GM21390 (cell line): ENCODE measurements around the gene UNCX.
"Not testable (repeated sequence)": the region's sequence is repeated elsewhere in the genome, so short reads cannot be mapped to it uniquely, and the experiment has no call there.

Experiments used
- ATAC-seq: cut with Tn5 transposase; IDR thresholded peaks from one replicate; pipeline ENCODE4 v1.9.1; 2021; ENCODE audit not compliant: unreplicated experiment

Gene UNCX

DNA sequence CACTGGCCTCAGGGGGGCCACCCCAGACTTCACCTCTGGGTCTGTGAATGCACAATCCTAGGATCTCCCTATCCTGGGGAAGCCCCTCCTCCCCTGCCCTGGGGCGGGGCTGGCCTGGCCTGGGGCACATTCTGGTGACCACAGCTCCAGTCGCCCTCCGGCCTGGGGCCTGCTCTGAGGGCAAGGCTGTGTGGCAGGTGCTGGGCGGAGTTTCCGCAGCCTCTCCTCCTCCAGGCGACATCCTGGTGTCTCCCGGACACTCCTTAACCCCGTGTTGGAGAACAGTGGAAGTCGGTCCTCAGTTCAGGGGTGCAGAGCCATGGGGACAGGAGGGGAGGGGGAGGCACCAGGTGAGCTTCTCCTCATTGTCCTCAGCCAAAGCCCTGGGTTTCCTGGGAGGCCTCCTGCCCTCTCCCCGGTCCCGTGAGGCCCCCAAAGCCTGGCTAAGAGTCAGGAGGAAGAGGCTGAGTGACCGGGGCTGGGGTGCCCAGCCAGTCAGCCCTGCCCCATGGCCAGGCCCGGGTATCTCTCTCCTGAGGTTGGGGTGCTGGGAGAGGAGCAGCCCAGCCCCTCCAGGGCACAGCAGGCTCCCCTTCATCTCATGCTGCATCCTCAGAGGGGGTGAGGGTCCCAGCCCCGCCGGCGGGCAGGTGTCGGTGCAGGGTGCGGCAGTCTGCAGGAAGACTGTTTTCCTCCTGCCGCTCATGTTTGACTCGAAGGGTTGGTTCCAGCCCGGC lies 22.6 kb downstream of the UNCX start:
- no peak for ATAC-seq

DNA sequence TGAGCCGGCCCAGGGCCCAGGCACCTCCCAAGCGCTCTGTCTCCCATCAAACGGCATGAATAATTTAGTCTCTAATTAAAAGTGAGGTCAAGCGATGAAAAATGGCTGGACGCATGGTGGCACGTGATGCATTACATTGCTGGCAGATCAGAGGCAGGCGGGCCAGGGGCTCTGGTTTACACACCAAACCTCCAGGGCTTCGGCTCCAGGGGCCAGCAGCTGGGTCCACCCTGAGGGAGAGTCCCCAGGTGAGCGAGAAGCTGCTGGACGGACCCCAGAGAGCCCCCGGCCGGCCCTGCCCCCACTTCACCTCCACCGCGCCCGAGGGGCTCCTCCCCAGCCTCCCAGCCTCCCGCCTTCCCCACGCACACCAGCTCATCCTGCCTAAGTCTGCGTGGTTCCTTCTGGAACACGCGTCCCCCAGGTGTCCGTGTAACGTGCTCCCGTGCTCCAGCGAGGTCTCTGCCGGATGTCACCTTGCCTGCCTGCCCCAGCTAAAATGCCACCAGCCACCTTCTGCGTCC lies 23.2 kb downstream of the UNCX start:
- no peak for ATAC-seq

DNA sequence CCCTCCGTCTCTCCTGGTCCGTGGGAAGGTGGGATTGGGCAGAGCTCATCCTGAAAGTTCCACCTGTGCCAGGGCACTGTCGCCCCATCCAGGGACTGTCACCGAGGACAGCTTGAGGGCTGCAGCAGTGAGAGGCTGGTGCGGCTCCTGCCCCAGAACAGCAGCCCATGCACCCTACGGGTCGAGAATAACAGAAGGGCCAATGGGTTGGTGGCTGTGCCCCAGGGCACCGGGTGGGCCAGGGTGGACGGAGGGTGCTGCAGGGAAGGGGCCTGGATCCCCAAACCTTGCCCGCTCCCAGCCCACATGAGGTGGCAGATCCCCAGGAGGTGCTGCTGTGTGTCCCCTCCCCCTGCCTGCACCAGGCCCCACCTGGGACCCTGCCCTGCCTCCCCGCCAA lies 23.9 kb downstream of the UNCX start:
- no peak for ATAC-seq

DNA sequence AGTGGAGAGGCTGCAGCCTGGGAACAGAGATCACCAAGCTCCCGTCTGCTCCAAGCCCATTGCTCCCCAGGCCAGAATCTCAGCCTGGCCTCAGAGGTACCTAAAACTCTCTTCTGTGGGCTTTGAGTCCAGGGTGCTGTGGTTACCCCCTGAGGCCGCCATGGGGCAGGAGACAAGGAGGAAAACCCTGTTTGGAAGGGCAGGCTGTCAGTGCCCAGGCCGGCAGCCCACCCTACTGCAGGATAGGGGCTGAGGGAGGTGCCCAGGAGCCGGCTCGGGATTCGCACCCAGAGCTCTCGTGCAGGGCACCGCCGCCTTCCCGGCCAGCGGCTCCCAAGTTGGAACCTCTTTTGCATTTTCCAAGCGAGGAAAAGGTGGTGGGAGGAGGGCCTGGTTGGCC lies 24.5 kb downstream of the UNCX start:
- no peak for ATAC-seq

DNA sequence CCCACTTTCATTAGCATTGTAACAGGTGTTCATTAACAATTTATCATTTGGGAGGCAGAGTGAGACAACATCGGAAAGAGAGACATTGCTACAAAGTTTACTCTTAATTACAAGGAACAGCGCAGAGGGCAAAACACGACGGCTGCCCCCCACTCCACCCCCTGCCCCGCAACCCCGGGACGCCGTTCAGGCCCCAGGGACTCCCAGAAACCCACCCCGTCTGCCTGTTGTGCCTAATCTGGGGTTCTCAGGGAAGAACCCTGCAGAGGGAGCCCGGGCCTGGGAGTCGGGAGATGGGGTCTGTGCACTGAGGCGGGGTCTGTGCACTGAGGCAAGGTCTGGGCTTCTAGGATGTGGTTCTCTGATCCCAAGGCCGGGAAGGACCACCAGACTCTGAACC lies 25.2 kb downstream of the UNCX start:
- ATAC-seq, result no peak

DNA sequence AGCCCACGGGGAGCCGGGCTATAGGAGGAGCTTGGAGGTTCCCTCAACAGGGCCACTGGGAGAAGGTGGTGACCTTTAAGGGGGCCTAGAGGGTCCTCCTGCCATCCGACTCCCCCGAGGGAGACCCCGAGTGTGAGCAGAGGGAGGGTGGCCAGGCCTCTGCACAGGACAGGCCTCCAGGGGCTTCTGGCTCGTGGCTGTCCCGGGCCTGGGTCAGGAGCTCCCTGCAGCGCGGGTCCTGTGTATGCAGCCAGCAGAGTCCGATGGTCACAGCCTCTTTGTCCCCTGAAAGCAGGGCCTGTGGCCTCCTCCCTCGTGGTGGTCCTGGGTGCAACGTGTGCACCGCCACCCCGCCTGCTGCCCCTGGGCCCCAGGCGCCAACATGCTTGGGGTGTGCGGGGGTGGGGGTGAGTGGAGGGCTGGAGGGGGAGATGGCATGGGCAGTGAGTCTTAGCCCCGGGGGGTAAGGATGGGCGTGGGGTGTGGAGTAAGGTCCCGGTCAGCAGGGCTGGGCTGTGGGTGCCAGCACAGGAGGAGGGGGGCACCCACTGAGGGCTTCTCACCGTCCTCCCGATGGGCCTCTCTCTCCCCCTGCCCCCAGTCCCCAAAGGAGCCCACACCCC lies 27.1 kb downstream of the UNCX start:
- no peak for ATAC-seq

DNA sequence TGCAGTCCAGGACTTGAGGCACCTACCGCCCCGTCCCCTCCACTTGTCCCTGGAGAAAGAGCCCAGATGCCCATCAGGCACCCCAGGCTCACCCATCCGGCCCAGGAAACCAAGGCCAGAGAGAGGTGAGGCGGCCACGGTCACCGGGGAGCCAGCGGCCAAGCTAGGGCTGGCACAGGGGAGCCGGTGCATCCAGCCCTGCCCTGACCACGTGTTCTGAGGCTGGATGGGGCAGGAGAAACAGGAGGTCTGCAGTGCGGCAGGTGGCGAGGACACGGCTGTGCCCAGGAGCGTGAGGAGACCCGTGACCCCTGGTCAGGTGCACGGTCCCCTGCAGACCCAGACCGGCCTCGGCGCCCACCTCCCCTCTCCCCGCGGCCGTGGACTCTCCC lies 27.6 kb downstream of the UNCX start:
- no peak for ATAC-seq

DNA sequence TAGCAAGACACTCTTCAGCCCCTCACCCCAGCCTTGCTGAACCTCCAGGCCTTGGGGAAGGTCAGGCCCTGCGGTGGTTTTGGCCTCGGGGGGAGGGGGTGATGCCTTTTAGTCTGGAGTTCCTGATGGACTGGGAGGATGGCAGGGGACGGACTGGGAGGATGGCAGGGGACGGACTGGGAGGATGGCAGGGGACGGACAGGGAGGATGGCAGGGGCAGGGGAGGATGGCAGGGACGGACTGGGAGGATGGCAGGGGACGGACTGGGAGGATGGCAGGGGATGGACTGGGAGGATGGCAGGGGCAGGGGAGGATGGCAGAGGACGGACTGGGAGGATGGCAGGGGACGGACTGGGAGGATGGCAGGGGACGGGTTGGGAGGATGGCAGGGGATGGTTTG lies 28.4 kb downstream of the UNCX start:
- ATAC-seq, result not testable (repeated sequence)

DNA sequence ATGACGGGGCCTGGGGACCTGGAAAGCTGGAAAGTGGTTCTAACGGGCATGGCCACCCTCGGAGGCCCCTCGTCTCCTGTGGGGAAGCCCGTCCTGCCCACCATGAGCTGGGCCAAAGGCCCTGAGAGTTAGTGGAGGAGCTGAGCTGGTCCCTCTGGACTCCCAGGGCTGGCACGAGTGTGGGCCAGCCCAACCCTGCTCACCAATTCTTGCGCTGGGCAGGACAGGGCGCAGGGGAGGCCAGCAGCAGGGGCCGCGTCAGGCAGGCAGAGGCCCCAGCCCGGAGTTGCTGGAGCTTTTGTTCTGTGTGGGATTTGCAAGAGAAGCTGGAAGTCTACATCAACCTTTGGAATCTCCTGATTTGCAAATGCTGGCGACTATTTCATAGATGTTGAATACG lies 29.8 kb downstream of the UNCX start:
- ATAC-seq, result no peak

DNA sequence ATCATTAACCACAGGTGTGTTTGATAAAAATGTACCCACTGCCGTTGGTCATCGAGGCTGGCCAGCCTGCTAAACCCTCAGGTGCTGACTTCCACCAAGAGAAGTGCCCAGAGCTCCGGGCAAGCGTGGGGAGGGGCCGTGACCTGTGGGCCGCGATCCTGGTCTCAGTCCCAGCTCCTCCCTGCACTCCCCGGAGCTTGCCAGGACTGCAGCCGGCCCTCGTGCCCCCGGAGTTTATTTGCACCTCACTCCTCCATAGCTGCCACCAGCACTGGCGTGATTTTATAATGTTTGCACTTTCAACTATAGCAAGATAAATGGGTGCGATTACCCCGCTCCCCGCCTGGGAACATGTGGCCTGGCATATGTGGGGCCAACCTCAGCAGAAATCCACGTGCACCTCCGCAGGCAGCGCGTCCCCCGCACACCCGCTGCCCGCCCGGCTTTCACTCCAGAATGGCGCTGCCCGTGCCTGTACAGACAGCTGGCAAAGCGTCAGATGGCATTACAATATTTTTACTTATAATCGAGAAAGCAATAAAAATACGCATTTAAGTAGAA lies 30.8 kb downstream of the UNCX start:
- no peak for ATAC-seq

DNA sequence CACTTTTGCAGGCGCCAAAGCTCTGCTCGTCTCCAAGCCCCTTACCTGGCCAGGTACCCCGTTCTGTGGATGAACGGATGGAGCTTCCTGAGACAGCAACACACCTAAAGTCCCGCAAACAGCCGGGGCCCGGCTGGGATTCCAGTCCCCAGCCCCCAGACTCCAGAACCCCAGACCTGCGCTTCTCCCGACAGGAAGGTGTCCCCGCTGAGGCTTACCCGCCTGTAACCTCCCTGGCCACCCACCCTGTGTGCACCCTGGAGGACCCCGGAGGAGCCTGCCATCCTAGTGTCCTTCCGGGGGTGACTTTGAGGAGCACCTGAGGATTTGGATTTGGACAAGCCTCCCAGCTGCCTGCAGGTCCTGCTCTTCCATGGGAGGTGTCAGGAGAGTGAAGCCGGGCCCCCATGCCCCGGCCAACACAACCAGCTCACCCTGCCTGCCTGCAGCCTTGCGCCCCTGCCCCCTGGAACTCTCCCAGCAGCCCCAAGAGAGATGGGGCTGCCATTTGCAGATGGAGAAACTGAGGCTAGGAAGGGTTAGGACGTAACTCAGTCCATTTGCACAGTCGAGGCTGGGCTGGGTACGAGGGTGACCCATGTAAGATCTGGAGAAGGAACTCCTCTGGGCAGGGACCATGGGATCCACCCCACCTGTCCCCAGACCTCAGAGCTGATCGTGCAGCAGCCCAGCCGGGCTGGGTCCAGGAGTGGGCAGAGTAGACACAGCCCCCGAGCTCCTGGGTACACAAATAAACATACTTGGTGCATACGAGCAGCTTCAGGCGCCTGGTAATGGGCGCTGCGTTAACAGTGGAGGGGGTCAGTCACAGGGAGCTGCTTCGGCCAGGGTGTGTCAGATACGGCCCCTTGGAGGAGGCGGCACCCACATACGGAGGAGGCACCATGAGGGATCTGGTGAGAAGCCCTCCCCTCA lies 31.9 kb downstream of the UNCX start:
- ATAC-seq, result no peak

DNA sequence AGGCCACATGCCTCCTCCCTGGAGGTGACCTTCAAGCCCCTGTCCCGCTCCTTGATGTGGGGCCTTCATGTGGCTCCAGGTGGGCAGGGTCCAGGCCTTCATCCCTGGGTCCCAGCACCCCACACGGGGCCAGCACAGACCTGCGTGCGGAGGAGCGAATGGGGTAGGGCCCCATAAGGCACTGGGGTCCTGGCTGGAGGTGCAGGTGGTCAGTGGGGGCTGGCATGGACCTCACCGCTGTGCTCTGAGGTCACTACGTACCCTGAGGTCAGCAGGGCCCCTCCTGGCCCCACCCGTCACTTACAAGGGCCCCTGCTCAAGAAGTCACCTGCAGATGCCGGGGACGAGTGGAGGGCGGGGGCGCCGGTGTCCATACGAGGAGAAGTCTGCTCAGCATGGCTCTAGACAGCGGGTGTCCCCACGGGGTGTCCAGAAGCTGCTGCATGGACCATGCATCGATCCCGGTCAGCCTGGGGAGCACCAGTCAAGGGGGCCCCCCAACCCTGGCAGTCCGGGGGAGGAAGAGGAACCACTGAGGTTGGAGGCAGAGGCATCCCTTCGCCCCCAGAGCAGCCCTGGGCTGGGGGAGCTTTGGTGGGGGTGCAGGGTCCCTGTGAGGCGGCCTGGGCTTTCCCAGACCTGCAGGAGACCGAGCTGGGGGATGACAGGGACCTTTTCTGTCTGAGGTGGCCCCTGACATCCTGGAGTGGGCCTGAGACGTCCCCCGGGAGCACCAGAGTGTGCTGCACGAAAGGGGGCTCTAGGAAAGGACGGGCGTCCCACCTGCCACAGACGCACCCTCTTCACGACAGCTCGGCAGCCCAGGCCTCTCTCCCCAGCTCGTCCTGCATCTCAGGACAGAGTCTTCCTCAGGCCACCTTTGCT lies 34.6 kb downstream of the UNCX start:
- no peak for ATAC-seq

DNA sequence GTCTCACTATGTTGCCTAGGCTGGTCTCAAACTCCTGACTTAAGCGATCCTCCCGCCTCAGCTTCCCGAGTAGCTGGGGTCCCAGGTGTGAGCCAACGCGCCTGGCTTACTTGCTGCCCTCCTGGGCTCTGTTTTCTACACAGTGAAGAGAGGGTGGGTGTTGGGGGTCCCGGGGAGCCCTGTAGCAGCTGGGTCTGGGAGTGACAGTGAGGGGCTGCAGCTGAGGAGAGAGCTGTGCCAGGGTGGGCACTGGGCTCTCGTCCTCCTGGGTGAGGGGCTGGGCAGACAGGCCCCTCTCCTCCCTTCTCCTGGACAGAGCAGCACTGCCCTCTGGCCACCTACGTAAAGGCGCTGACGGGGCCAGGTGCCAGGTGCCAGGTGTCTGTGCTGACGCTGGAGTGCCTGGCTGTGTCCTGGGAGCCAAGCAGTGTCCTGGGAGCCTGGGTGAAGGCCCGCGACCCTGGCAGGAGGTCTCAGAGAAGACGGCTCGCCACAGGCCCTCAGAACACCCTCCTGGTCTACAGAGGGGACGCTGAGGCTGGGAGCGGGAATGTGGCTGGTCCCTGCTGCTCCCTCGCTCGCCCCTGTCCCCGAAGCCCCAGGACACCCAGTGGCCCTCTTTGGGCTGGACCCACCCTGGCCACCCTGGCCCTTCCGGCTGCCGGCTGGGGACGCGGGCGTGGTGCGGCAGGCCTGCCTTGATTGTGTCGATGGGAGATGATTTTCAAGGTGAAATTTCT lies 35.6 kb downstream of the UNCX start:
- ATAC-seq, result no peak

DNA sequence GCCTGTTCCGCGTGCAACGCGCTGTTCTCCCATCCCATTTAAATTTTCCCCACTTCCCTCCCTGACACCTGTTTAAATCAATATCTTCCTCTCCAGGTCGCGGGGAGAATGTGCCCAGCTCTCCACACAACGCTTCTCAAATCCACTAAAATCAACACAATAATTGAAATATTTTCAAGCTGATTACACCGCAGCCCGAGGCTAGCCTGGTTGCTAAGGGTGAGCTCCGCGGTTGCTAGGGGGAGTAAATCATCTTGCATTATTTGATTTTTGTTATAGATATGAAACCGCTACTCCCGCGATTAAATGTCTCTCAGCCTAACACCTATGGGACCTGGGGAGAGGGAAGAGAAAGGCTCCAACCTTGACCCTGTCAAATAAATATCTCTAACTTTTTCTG lies 36.2 kb downstream of the UNCX start:
- ATAC-seq, result no peak

DNA sequence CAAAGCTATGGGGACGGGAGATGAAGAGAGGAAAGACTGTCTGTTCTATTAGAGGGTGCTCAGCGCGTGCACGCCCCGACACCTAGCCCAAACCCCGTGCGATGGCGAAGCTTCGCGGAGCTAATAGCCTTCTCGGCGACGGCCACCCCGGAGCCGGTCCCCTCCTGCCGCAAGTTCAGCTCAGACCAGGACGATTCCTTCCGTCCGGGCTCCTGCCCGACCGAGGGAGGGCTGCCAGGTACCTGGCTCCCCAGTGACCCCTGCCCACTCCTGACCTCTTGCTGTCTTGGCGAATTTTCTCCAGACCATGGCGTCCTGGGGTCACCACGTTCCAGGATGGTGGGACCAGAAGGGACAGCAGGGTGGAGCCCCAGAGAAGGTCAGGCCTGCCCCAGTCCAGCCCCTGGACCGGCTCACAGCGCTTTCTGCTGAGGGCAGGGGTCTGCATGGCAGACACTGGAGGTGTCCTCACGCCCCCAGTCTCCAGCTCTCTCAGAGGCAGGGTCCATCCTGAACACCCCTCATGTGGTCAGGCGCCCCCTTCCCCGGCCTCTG lies 36.7 kb downstream of the UNCX start:
- no peak for ATAC-seq

DNA sequence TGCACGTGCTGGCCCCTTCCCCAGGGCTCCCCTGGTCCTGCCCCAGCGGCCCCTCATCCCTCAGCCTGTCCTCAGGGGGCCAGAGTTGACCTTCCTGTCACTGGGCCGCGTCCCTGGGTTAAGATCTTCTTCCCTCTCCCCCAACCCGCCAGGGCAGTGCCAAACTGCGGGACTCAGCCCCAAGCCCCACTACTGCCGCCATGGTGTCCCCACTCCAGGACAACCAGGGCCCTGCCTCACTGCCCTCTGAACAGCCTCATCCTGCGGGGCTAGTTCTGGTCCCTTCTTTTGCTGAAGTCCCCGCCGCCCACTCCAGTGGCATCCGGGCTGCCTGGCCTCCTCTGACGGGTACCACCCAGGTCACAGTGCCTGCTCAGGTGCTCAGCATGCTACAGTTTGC lies 37.5 kb downstream of the UNCX start:
- no peak for ATAC-seq

DNA sequence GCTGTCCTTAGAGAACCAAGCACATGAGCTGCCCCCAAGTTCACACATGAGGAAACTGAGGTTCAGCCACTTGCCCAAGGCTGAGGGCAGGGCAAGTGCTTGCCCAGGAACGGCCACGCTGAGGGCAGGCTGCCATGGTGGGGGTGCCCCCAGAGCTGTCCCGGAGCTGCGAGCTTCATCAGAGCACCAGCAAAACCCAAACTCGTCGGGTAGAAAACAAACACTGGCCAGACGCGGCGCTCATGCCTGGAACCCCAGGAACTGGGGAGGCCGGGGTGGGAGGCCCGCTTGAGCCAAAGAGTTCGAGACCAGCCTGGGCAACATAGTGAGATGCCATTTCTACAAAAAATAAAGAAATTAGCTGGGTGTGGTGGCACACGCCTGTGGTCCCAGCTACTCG lies 38.4 kb downstream of the UNCX start:
- ATAC-seq, result no peak

DNA sequence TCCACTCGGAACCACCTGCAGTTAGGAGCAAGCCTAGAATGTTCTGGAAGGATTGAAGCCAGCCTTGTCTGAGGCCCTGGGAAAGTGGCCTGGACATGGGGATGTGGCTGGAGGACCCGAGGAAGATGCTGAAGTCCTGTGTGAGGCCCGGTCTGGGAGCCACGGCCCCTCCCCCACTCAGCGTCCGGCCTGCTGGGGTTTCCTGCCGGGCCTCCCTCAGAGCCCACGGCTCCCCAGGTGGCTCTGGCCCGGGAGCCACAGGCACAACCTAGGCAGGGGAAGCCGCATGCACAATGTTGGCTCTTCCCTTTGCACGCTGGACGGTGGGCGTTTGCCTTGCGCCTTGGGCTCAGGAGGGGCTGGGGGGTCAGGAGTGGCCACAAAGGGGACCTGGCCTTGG lies 39.0 kb downstream of the UNCX start:
- no peak for ATAC-seq

DNA sequence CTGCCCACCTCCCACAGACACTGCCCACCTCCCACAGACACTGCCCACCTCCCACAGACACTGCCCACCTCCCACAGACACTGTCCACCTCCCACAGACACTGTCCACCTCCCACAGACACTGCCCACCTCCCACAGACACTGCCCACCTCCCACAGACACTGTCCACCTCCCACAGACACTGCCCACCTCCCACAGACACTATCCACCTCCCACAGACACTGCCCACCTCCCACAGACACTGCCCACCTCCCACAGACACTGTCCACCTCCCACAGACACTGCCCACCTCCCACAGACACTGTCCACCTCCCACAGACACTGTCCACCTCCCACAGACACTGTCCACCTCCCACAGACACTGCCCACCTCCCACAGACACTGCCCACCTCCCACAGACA lies 39.5 kb downstream of the UNCX start:
- not testable (repeated sequence) for ATAC-seq
